GM19351 (cell line): ENCODE results near the gene FSTL5.
"Not testable (repeated sequence)": the region's sequence is repeated elsewhere in the genome, so short reads cannot be mapped to it uniquely, and the experiment has no call there.

ENCODE experiments used
- ATAC-seq: cut with Tn5 transposase; IDR thresholded peaks from one replicate; pipeline ENCODE4 v1.9.1; 2021; ENCODE audit warnings: mild to moderate bottlenecking, moderate library complexity; ENCODE audit not compliant: unreplicated experiment

Gene FSTL5

GRCh38 chr4:161881370-161881769 lies 282.4 kb downstream of the FSTL5 start:
- no peak for ATAC-seq

DNA sequence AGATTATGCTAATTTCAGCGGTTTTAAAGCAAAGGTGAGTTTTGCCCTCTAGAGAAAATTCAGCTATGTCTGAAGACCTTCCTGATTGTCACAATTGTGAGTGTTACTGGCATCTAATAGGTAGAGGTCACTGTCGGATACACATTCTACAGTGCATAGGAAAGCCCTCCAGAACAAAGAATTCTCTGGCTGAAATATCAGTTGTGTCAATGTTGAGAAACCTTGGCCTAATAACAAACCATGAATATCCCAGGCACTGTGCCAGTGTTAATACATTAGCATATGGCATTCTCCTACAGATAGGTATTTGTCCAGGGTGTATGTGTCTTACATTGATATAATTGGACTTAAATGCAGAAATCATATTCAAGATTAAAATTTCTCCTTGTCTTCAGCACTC lies 294.3 kb downstream of the FSTL5 start:
- ATAC-seq, result no peak

DNA sequence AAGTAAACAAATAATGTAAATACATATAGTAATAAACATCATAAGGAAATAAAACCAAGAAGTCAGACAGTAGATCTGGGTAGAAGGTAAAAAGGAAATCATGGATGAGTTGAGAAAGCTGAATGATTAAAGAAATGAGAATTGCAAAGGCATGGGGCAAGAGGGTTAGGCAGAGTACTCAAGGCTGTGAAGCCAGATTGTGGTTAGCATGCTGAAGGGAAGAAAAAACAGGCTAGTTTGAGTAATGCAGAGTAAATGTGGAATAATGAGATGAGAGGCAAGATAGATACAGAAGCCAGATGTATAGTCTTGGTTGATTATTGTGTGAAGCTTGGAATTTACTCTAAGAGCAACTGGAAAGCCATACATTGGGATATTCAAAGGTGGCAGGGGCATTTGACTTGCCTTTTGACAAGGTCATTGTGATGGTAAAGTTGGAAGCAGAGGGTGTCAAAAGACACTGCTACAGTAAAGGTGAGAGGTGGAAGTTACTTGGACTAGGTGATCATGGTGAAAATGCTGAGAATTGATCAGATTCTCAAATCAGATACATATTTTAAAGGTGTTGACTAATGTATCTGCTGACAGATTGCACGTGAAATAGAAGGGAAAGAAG lies 307.0 kb downstream of the FSTL5 start:
- no peak for ATAC-seq

GRCh38 chr4:161850631-161851030 lies 313.2 kb downstream of the FSTL5 start:
- ATAC-seq, result no peak

DNA sequence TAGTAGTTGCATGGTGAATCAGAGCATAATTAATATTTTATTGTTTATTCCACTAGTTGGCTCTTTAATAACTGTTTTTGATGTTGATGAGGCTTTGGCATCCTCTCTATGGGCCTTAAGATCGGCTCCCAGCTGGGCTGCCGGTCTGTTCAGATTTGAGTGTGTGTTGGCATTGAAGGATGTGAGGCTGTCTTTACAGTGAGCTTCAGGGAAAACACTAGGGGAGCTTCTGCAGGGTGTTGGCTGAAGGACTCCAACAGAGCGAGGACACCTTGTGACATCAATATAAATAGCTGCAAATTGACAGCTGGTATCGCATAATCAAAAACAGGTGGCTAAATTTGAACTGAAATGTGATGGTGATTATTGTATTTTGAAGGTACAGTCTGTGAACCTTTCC lies 322.0 kb downstream of the FSTL5 start:
- ATAC-seq, result no peak

DNA sequence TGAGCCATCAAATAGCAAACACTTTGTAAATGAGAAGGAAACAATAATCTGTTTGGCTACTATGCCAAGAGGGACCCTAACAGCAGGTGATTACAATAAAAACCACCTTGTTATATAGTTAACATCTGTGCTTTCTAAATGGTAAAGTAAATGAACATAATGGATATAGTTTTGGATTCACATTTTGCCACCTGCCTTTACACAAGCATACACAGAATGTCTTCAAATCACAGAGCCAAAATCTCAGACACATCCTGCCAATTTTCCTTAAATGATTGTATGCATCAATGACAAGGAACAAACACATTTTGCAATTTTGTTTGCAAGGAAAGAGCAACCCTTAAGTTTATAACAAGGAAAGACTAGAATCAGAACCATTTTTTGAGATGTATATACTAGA lies 334.2 kb downstream of the FSTL5 start:
- ATAC-seq, result no peak

DNA sequence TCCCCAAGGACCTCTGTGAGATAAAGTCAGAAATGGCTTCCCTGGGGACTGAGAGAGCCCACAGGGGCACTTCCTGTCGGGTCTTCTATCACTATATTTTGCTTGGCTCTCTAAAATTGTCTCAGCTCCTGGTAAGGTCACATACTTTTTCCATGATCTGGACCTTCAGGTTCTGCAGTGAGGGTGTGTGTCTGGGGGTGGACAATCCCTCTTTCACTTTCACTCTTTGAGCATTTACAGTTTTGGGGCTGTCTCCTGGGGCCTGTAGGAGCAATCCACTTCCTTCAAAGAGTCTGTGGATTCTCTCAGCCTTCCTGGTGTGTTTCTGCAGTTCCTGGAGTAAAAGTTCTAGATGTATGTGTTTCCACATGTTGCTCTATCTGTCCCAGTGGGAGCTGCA lies 335.7 kb downstream of the FSTL5 start:
- no peak for ATAC-seq

DNA sequence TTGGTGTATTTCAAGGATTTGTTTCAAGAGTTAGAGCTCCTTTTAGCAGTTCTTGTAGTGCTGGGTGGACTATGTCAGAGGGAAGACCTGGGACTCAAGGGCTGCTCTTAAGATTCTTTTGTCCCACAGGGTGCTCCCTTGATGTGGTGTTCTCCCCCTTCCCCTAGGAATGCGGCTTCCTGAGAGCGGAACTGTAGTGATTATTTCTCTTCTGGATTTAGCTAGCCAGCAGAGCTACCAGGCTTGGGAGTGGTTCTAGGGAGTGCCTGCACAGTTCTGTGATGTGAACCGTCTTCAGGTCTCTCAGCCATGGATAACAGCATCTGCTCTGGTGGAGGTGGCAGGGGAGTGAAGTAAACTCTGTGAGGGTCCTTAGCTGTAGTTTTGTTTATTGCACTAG lies 336.8 kb downstream of the FSTL5 start:
- ATAC-seq, result no peak

DNA sequence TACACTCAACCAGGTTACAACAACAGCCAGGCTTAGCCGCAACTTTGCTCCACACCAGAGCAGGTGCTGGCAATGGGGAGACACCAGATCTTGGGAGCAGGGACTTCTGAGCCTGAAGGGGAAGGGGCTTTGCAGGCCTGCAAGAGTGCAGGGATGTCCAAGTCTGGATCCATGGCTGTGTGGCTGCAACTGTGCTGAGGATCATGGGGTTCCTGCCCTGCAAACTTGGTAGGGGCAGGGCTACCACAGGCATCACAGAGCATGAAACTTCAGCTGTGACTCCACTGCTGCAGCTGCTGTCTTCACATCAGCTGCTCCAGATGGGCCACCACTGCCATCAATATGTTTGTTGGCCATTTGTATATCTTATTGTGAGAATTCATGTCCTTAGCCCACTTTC lies 340.4 kb downstream of the FSTL5 start:
- ATAC-seq, result no peak

GRCh38 chr4:161822174-161822573 lies 341.6 kb downstream of the FSTL5 start:
- no peak for ATAC-seq

- ATAC-seq, result no peak
These were observed 345.9 kb downstream of the FSTL5 start for GRCh38 chr4:161817914-161818313.

DNA sequence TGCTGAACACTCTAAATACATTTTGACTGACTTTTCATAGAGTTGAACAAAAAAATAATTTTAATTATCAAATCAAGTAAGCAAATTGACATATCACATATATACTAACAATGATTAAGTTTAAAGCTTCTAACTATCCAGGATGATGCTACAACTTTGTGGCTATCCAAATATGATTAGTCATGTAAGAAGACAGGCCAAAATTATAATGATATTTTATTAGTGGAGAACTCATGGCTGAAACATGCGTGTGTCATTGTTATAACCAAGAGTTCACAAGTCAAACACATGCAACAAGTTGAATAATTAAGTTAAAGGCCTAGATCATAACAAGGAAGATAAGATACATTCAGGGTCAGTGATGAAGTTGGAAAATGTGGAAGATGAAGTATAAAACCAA lies 346.8 kb downstream of the FSTL5 start:
- no peak for ATAC-seq

- ATAC-seq, result no peak
These were observed 348.0 kb downstream of the FSTL5 start for GRCh38 chr4:161815841-161816240.

DNA sequence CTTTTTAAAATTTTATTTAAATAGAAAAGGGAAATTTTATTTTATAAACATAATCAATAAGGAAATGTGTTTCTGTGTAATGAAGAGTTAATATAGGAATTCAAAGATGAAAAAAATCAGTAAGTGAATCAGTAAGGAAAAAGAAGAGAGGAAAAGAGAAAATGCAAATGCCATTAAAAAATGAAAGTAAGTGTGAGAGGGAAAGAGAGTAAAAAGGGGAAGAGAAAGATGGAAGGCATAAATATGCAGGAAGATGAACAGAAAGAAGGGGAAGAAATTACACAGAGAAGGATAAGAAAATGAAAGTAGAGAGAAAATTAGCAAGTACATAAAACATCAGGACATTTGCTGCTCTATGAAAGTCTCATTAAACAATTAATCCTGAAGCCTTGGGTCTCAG lies 349.9 kb downstream of the FSTL5 start:
- no peak for ATAC-seq

DNA sequence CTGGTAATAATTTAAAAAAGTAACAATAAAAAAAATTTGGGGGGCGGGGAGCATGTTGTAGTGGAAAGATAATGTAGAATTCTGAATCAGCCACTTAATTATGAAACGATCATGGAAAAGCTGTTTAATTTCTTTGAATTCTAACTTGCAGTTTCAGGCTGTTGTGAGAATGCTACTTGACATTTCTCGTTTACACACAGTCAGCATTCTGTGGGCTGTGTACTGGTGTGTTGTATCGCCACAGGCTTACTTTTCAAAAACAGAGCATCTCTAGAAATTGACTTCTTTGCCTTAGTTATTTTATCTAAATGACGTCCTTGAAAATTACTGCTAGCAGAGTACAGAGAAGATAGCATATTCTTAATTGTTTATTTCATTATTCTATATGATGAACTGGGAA lies 350.4 kb downstream of the FSTL5 start:
- ATAC-seq, result no peak

DNA sequence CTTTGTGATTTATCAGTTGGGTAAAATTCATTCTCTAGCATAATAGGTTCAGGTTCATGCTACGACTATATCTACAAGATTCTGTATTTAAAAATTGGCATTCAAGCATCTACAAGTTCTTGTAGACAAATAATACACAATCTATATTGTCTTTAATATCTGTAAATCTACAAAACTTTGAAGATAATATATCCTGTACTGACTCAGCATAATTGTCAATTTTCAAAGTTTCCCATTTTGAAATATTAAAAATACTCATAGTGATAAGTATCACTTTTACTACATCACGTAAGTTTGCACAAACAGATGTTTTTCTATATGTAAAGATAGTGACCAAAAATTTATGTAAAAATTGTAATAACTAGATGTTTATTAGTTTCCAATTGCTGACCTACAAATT lies 360.6 kb downstream of the FSTL5 start:
- no peak for ATAC-seq

DNA sequence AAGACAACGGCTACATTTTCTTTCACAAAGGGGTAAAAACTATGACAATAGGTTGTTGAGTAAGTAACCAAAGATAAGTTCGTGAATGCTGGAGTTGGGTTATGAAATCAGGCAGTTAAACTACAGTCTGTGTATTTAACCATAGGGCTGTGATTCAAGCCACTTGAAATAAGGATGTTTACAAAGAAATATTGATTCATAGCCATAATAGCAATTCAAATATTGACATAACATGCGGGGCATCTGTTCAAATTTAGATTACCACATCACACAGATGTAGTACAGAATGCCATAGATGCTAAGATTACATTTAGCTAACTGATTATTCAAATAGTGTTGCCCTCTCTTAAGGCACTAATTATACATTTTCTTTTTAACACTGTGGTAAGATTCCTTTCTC lies 364.1 kb downstream of the FSTL5 start:
- ATAC-seq, result no peak

DNA sequence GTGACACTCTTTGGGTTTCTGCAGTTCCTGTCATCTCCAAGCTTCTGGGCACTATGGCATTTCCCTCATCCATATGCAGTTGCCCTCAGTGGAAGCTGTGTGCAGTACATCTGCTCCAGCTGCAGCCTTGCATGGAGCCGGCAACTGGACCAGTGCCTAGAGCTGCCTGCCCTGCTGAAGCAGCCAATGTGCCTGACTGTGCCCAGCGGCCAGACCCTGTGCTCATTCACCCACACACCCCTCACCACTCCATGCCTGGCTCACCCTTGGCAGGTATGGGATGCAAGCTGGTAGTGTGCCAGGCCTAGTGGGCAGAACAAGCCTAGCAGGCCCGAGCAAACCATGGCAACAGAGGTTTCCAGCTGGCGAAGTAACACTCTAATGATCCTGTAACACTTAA lies 370.8 kb downstream of the FSTL5 start:
- ATAC-seq, result no peak

GRCh38 chr4:161791796-161792556 lies 371.8 kb downstream of the FSTL5 start:
- no peak for ATAC-seq

DNA sequence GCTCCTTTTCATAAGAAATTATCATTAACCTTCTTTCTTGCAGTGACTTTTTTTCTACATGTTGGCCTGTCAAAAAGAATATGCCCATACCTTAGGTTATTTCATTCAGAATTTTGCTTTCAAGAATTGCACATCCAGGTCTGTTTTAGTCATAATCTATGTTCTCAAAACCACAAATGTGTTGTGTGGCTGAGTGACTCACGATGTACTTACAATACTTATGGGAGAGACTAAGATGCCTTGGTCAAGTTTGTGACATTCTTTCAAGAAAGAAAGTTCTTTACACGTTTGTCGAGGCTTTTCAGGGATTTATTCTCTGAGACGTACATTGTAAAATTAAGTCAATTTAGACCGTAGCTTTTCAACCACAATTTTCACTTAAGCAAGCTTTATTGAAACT lies 396.7 kb downstream of the FSTL5 start:
- no peak for ATAC-seq

DNA sequence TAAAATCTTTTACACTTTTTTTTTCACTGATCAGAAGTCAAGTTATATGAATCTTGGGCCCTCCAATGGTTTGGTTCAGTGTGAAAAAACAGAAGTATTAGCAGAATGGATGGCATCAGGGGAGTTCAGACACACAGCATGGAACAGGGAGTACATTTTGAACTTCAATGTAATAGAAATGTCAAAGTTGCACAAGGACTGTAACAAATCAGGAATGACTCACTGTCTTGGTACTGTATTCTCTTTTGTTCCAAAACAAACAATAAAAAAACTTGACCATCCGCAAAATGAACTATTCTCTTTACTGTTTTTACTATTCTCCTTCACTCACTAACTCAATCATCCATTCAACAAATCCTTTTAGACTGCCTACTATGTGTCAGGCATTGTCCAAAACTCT lies 401.0 kb downstream of the FSTL5 start:
- ATAC-seq, result no peak

DNA sequence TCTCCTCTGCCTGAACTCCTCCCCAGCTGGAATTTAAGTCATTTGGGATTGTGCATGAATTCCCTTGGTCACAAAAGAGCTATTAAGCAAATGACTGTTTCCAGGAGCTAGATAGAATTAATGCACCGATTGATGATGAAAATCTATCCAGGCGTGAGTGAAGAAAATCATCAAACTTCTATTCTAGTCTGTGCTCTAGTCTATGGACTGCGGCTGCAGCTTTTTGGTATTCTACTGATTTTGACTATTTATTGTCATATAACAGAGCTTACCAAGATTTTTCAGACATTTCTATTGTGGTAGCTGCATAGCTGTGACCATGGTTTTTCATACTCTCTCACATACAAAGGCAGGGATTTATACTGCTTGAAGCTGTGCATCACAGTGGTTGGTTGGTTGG lies 403.8 kb downstream of the FSTL5 start:
- ATAC-seq, result no peak

- ATAC-seq, result not testable (repeated sequence)
These were observed 405.4 kb downstream of the FSTL5 start for GRCh38 chr4:161758412-161758811.
